Right renal pelvis (tissue), 4 donors: ENCODE results near the gene C2CD3. TPM values are rescaled to one million over a fixed set of nuclear protein-coding genes. Genes with fewer than 3 reads are reported as not detected.
"Not testable (repeated sequence)": the region's sequence is repeated elsewhere in the genome, so short reads cannot be mapped to it uniquely, and the experiment has no call there.

ENCODE experiments used
- DNase-seq, 4 donors: peaks; one replicate each; pipeline ENCODE4 v3.0.0-alpha.2; 2013; ENCODE audit warnings: low read depth in 4 of 4, low spot score in 3 of 4, missing footprints in 1 of 4
- polyA plus RNA-seq, 4 donors: library from polyadenylated mRNA; unstranded; fragments of 120-200 nt; gene quantifications; one replicate each; pipeline ENCODE4 v1.2.1, GENCODE V29; 2013; ENCODE audit not compliant: insufficient read length in 4 of 4

Gene C2CD3
- polyA plus RNA-seq, 4 donors, result 19.2 to 24.7 (median 23.4) TPM

DNA sequence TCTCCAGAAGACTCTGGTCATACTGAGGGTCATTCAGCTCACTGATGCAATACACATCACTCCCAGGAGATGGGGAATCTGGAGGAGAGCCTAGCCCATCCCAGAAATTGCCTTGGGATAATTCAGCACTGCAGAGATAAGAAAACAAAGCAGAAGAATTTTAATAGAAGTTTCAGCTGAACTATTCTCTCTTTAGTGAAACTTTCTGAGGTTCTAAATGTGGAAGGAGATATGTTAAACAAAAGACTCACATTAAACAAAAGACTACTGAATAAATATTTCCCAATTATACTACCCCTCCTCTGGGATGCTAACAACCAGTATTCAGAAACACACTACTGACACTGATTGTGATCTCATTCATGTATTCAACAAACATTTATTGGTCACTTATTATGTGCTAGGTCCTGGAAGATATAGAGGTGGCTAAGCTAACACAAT lies 47.8 kb downstream of the C2CD3 start:
- DNase-seq, result no peak

DNA sequence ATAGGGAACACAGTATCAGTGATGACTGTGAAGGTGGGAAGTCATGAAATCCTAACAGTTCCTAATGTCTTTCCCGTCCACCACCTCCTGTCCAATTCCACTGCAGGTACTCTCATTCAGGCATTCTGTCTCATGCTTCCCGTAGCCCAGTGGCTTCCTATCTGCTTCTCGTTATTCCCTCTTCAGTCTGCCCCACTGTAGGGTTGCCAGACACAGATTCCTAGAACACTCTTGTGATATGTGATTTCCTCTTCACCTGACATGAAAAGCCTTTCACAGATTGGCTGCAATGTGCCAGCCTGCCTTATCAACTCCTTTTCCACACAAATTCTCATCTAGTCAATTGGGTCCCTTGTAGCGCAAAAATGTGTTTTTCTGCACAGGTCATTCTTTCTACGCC lies 49.0 kb downstream of the C2CD3 start:
- no peak for DNase-seq

DNA sequence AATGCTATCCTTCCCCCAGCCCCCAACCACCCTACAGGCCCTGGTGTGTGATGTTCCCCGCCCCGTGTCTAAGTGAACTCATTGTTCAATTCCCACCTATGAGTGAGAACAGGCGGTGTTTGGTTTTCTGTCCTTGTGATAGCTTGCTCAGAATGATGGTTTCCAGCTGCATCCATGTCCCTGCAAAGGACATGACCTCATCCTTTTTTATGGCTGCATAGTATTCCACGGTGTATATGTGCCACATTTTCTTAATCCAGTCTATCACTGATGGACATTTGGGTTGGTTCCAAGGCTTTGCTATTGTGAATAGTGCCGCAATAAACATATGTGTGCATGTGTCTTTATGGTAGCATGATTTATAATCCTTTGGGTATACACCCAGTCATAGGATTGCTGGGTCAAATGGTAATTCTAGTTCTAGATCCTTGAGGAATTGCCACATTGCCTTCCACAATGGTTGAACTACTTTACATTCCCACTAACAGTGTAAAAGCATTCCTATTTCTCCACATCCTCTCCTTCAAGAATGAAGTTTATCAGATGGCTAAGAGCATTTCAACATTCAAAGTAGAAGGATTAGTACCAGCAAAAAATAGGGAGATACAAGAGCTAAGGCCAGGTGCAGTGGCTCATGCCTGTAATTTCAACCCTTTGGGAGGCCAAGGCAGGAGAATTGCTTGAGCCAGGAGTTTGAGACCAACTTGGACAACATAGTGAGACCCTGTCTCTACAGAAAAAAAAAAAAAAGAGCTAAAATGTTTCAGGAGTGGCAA lies 50.4 kb downstream of the C2CD3 start:
- not testable (repeated sequence) for DNase-seq

DNA sequence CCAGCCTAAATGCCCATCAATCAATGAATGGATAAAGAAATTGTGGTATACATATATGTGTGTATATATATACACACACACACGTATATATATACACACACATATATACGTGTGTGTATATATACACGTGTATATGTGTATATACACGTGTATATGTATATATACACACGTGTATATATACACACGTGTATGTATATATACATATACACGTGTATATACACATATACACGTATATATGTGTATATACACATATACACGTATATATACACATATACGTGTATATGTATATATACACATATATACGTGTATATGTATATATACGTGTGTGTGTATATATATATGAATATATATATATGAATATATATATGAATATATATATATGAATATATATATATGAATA lies 54.1 kb downstream of the C2CD3 start:
- DNase-seq, result no peak

DNA sequence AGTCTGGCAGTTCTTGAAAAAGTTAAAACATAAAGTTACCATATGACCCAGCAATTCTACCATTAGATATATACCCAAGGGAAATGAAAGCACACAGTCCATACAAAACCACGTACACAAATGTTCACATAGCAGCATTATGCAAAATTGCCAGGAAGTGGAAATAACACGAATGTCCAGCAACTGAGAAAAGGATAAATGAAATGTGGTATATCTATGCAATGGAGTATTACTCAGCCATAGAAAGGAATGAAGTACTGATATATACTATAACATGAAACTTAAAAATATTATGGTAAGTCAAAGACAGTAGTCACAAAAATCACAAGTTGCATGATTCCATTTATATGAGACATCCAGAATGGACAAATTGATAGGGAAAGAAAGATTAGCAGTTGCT lies 57.9 kb downstream of the C2CD3 start:
- DNase-seq, result no peak

DNA sequence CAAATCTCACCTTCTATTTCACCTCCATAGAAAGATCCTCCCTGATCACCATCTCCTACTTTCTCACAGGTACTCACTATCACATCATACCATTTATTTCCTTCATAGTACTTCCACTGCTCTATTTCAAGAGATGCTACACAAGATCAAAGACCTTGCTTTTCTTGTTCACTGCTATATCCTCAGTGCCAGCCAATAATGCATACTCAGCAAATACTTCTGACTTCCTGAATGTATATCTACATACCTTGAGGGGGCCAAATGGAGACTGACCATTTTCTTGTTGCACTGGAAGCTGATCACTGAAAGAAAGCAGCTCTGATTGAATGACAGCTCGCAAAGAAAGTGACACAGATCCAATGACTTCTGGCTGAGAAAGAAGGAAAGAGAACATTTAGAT lies 64.7 kb downstream of the C2CD3 start:
- DNase-seq, result no peak

DNA sequence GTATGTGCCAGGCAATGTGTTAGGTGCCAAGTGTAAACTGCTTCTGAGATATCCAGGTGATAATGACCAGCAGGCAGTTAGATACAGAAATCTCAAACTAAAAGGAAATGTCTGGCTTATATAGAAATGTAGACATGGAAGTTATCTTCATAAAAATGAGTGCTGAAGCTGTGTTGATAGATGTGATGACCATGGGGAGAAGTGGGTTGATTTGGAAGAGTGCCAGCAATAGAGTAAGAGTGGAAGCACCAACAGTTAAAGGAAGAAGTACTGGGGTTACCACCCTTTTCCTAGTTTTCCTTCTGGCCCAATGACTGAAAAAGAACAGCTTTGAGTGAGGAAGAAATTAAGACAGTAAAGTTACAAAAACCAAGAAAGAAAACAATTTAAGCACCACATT lies 68.5 kb downstream of the C2CD3 start:
- no peak for DNase-seq

DNA sequence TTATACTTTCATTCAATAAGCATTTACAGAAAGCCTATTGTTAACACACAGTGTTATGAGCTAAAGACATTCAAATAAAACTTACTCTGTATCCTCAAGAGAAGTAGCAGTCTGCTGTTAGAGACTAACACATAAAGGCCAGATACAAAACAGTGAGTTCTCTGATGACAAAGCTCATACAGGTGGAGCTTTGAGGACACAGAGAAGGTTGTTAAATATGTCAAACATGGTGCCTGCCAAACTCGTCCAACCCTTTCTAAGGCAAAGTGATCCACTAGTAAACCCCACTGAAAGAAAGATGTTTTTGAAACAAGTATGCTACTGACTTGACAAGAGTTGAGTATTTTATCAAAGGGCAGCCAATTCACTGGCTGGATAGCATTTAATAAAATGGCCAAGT lies 70.1 kb downstream of the C2CD3 start:
- no peak for DNase-seq

DNA sequence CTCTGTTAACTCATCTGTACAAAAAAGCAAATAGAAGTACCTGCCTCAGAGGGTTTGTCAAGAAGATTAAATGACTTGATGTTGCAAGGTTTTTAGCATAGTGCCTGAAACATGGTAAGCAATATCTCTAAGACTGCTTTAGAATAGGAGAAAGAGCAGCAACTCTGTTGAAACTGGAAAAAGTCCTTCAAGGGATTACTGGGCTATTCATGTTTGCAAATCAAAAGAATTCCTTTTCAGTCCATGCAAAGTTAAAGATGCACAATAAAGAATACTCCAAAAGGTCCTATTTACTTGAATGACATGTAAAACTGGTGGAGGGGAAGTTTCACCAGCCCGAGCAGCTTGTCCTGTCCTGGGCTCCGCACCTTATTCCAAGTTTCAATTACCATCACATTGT lies 70.6 kb downstream of the C2CD3 start:
- no peak for DNase-seq

DNA sequence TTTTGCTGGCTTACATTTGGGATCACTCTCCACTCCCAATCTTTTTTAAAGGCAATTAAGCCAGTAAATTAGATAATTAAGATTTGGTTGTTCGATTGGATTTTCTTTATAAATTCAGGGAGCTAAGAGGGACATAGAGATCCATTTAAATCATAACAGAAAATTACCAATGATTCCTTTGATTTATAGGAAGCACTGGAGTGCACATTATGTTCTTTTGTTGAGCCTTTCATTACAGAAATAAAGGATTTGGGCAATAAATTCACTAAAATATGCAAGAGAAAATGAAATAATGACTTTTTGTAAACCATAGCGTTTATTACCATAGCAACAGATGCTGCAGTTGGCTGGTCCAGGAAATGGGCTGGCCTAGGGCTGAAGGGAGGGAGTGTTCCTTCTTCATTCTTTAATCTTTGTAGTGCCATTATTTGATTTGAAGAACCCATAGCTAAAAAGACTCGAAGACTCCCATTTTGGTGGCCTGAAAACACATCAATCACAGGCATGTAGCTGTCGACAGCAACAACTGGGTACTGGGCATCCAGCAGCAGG lies 73.0 kb downstream of the C2CD3 start:
- no peak for DNase-seq

DNA sequence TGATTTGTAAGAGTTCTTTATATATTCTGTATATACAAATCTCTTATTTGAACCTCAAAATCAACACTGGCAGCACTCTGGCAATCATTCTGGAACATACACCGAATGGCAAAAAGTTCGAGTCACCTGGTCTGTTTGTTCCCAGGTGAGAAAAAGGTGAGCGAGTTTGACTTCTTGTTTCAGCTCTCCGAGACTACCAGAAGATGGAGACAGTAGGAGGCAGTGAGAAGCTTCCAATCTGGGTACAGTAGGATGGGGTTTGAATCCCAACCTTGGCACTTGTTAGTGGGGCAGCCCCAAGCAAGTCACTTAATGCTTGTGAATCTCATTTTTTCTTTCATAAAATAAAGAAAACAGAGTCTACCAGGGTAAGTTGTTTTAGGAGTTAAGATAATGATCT lies 76.4 kb downstream of the C2CD3 start:
- DNase-seq, result no peak

DNA sequence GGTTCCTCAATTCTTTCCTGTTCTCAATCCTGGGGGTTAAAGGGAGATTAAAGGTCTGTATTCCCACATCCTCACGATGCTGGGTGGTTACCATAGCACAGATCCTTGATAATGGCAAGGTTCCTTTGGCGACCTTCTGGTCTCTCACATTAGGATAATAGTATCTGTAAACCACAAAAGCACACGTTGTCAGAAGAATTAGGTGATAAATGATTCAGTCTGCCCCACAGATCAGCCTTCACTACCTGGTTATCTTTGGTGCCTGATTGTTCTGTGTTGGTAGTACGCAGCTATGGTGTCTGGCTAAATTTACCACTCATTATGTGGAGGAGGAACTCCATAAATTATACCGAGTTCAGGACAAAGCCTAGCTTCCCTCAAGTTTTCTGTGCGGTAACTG lies 78.4 kb downstream of the C2CD3 start:
- no peak for DNase-seq

DNA sequence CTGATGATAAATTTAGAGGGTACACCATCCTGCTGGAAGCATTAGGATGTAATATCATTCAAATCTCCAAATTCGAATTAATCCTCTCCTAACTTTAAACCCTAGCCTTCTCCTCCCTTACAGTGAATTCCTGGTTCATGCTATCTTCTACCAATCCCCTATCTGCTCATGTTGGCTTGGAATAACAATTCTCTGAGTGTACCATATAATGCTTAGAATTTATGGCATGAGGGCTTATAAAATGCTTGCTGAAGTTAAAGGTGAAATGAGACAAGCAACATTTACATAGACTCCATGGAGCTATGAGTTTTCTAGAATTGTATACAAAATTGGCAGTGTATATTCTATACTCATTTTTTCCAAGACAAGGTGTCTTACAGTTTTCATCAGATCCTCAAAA lies 79.3 kb downstream of the C2CD3 start:
- no peak for DNase-seq

DNA sequence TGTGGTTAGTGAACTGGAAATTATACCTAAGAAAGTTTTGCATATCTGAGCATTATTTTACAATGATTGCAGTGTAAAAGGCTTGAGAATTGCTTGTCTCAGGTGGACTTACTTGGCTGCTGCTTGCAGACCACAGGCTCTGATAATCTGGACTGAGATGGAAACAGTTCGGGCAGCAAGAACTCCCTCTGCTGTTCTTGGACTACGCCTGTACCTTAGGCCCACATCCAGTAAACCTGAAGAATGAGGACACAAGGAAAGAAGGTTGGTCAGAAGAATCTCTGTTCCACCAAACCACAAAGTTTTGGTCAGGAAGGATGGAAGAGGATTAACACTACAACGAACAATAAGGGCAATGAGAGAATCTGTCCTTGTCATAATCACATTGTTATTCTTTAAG lies 80.1 kb downstream of the C2CD3 start:
- DNase-seq, result no peak

DNA sequence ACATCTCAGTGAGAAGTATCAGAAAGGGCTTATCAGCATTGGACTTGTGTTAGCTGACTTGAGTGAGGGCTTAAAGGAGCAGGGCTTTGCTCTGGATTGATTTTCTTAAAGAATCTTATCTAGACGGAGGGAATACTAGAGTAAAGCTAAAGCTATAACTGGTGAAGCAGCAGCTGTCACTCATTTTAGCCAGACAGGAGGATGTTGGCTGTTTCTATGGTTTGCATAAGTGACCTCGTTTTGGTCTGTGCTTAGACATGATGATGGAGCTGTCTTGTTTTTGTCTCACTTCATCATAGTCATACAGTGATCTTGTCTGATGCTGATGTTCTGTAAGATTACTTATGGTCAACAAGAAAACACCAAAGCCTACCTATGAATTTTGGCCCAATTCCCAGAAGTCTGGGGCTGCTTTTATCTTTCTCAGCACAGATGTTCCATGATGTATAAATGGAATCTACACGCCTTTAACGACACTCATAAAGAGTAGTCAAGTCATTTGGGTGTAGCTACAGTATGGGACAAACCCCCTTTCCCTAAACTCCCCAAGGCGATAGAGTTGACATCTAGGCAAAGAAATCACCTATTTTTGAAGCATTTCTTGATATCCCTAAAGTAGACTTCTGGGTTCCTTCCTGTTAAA lies 84.4 kb downstream of the C2CD3 start:
- DNase-seq, result no peak

DNA sequence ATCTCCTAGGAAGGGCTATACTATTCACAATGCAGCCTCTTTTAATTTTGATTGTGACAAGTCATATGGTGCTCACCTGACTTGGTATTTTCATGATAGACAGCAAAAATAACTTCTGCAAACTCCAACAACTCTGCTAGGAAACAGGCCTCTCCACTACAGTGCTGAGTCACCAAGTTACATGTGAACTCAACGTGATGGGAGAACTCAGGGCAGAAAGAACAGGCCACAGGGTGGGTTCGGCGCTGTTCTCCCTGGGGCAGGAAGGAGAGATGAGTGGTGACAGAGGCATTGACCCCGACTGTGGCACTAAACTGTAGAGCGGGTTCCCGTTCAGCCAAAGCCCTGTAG lies 85.3 kb downstream of the C2CD3 start:
- DNase-seq, result no peak

DNA sequence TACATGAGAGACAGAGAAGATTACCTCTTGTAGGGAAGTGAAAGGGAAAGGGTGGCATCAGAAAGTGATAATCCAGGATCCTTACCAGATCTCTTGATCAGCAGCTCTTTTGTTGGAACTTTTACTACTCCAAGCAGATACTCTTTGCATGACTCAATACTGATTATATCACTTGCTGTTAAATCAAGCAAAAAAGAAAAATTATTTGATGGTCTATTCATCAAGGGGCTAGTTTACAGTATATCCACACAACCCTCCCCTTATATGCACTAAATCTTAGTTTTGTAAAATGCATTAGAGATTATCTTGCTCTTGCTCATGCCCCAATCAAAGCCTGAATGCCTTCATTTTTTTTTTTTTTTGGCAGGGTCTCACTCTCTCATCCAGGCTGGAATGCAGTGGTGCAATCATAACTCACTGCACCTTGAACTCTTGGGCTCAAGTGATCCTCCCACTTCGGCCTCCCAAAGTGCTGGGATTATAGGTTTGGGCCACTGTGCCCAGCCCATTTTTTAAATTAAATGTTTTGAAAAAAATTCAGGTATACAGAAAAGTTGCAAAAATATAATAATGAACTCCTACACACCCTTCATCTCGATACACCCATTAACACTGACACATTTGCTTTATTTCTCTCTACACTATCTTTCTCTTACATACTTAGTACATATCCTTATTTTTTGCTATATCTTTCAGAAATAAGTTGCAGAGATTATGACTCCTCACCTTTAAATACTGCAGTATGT lies 85.8 kb downstream of the C2CD3 start:
- DNase-seq, result no peak

DNA sequence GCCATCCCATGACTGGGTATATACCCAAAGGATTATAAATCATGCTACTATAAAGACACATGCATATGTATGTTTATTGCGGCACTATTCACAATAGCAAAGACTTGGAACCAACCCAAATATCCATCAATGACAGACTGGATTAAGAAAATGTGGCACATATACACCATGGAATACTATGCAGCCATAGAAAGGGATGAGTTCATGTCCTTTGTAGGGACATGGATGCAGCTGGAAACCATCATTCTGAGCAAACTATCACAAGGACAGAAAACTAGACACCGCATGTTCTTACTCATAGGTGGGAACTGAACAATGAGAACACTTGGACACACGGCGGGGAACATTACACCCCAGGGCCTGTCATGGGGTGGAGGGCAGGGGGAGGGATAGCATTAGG lies 86.9 kb downstream of the C2CD3 start:
- DNase-seq, result not testable (repeated sequence)

DNA sequence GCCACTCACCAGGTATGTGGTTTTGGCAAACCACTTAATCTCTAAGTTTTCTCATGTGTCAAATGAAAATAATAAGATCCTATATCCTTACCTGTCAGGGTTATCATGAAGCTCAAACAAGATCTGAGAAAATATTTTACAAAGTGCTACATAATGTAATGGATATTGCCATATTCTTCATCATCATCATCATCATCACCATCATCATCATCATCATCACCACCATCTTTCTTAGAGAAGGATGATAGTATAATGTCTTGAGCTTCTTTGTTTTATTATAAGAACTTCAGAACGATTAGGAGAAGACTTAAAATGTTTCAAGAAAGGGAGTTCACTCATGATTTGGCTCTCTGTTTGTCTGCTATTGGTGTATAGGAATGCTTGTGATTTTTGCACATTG lies 89.4 kb downstream of the C2CD3 start:
- DNase-seq, result no peak

DNA sequence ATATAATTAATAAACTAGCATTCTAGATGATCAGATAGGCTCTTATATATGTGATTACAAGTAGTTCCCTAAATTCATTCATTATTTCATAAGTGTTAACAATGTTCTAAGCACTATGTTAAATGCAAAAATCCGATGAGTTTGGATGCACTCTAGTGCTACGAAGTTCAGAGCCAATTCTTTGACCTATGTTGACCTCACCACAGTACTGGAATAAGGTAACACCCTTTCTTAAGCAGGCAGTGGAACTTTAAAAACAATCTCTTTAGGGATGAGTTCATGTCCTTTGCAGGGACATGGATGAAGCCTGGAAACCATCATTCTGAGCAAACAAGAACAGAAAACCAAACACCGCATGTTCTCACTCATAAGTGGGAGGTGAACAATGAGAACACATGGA lies 93.6 kb downstream of the C2CD3 start:
- DNase-seq, result no peak

DNA sequence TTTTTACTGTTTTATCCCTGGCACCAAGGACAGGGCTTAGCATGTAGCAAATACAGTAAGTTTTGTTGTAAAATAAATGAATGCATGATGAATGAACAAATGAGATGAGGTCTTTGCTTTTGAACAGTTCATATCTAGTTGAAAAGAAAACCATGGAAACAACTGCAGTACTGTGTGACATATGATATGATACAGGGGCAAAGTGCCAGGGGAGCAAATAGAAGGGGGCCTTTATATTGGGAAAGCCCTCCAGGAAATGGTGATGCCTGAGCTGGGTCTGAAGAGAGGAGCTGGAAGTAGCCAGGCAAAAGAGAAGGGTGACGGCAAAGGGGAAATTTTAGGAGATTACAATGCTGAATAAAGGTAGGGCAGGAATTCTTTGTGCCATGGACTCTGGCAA lies 98.1 kb downstream of the C2CD3 start:
- no peak for DNase-seq

DNA sequence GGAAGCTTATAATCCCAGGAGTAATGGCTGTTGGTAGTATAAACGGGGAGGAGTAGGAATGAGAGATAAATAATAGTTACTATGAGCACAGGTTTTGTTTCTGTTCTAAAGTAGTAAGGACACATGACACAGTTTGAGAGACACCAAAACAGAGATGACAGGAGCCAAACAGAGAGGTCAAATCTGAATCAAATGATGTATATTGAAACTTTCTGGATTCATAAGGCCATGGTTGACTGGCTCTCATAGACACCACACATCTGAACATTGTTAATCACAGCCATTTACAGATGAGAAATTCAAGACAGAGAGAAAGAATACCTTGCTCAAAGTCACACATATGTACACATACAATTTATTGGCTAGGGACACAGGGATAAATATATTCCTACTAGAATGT lies 98.5 kb downstream of the C2CD3 start:
- no peak for DNase-seq
